WERI-Rb-1 (cell line): ENCODE measurements around the gene ZC3H18.

ENCODE experiments used
- DNase-seq: peaks from one replicate; pipeline ENCODE4 v3.0.0-alpha.2; 2020
- H3K27ac ChIP-seq: fragments of 250-450 bp; sonication (Bioruptor Pico); 2 replicates; pipeline ENCODE4 v1.5.1; 2020; ENCODE audit warnings: mild to moderate bottlenecking, moderate library complexity
- H3K27me3 ChIP-seq: fragments of 250-450 bp; sonication (Bioruptor Pico); 2 replicates; pipeline ENCODE4 v1.5.1; 2021; ENCODE audit warnings: mild to moderate bottlenecking, low read depth, moderate library complexity; ENCODE audit not compliant: insufficient read depth, severe bottlenecking
- H3K36me3 ChIP-seq: fragments of 250-450 bp; sonication (Bioruptor Pico); 2 replicates; pipeline ENCODE4 v1.5.1; 2020; ENCODE audit warnings: mild to moderate bottlenecking, moderate library complexity
- H3K4me3 ChIP-seq: 2 replicates; pipeline ENCODE4 v1.5.1; 2011; ENCODE audit warnings: low read depth, mild to moderate bottlenecking, control low read depth, low read length
- H3K9me3 ChIP-seq: fragments of 250-450 bp; sonication (Bioruptor Pico); 2 replicates; pipeline ENCODE4 v1.5.1; 2021; ENCODE audit warnings: mild to moderate bottlenecking, moderate library complexity; ENCODE audit not compliant: severe bottlenecking
- TF ChIP-seq, protein P1 (sequence below): IDR thresholded peaks from 2 replicates; pipeline ENCODE4 v1.5.1; 2011; ENCODE audit warnings: low read depth, mild to moderate bottlenecking, control low read depth, inconsistent platforms, low read length

ZC3H18 gene

DNA sequence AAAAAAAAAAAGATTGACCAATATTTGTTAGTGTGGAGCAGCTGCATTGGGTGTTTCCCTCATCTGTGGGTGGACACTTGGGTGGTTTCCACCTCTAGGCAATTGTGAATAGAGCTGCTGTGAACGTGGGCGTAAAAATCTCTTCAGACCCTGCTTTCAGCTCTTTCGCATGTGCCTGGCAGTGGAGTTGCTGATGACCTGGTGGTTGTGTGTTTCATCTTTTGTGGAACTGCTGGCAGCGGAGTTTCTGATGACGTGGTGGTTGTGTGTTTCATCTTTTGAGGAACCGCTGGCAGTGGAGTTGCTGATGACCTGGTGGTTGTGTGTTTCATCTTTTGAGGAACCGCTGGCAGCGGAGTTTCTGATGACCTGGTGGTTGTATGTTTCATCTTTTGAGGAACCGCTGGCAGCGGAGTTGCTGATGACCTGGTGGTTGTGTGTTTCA lies 21.4 kb downstream of the ZC3H18 start:
- TF ChIP-seq, protein P1, sequence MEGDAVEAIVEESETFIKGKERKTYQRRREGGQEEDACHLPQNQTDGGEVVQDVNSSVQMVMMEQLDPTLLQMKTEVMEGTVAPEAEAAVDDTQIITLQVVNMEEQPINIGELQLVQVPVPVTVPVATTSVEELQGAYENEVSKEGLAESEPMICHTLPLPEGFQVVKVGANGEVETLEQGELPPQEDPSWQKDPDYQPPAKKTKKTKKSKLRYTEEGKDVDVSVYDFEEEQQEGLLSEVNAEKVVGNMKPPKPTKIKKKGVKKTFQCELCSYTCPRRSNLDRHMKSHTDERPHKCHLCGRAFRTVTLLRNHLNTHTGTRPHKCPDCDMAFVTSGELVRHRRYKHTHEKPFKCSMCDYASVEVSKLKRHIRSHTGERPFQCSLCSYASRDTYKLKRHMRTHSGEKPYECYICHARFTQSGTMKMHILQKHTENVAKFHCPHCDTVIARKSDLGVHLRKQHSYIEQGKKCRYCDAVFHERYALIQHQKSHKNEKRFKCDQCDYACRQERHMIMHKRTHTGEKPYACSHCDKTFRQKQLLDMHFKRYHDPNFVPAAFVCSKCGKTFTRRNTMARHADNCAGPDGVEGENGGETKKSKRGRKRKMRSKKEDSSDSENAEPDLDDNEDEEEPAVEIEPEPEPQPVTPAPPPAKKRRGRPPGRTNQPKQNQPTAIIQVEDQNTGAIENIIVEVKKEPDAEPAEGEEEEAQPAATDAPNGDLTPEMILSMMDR = no peak
- Histone ChIP-seq H3K36me3 (no peaks in the 10 kb centered on the region), H3K27me3 (no peaks in the 10 kb centered on the region), H3K27ac (no peak overlapping the region), H3K9me3 (no peaks in the 10 kb centered on the region), H3K4me3 (no peak overlapping the region)
- DNase-seq = no peak

DNA sequence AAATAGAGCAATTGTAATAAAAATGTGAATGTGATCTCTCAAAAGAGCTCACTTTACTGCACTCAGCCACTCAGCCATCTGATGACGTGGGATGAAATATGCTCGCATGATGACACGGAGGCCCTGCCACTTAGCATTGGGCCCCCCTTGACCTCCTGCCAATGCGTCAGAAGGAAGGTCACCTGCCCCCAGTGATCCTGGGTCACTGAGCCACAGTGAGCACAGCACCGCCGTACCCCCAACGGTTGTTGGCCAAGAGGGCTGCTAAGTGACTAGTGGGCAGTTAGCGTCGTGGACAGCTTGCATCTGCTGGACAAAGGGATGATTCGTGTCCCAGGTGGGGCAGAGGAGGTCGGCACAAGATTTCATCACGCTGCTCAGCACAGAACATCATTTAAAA lies 22.9 kb downstream of the ZC3H18 start:
- H3K27me3 ChIP-seq = no peaks in the 10 kb centered on the region
- no peaks in the 10 kb centered on the region for H3K36me3 ChIP-seq
- H3K4me3 ChIP-seq = no peak overlapping the region
- no peak overlapping the region for H3K27ac ChIP-seq
- no peak for DNase-seq
- TF ChIP-seq, protein P1 = no peak
- no peaks in the 10 kb centered on the region for H3K9me3 ChIP-seq

DNA sequence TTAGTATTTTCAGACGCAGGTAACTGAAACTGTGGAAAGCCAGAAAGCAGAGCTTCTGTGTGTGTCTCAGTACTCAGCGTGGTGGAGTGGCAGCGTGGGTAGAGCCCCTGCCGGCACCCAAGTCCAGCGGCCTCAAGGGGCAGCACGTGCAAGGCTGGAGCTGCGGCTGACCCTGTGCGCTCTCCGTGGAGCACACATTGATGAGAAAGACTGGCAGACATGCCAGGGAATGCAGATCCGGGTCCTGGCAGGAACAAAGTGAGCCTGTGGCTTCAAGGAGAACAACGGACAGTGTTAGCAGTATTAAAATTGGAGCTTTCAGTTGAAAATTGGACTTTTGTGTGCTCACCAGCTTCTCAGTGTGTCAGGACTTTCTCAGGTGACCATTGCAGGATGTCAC lies 23.3 kb downstream of the ZC3H18 start:
- no peak for DNase-seq
- Histone ChIP-seq H3K4me3 (no peak overlapping the region), H3K9me3 (no peaks in the 10 kb centered on the region), H3K27me3 (no peaks in the 10 kb centered on the region), H3K27ac (no peak overlapping the region), H3K36me3 (no peaks in the 10 kb centered on the region)
- TF ChIP-seq, protein P1 = no peak

DNA sequence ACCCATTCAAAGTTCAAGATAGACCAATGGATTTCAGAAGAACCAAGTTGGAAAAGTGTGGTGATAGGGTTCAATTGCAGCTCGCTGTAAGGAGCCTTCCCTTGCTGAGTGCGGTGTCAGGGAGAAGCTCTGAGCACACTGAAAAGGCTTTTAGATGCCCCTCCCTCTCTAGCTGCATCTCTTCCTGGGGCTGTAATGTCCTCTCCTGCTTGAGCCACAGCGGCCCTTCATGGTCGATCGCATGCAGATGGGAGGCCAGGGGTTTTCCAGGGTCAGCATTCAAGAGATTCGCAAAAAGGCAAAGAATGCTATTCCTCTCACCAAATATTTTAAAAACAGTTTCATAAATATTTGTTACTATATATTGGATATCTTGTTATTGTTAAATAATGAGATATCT lies 23.7 kb downstream of the ZC3H18 start:
- TF ChIP-seq, protein P1 = no peak
- H3K27ac ChIP-seq = no peak overlapping the region
- DNase-seq = no peak
- H3K36me3 ChIP-seq = no peaks in the 10 kb centered on the region
- H3K9me3 ChIP-seq = no peaks in the 10 kb centered on the region
- H3K4me3 ChIP-seq = no peak overlapping the region
- H3K27me3 ChIP-seq = no peaks in the 10 kb centered on the region

DNA sequence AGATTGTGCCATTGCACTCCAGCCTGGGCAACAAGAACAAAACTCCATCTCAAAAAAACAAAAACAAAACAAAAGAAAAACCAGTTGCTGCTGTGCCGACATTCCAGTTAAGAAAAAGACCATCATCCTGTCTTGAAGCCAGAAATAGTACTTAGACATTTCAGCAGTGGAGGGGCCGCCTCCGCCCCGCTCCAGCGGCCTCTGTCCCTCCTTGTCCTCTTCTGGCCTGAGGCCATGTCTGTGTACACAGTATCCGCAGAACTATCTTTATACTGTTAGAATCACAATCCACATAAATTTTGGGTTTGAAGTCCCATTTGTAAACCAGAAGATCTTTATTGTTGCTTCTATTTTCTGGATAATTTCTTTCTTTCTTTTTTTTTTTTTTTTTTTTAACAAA lies 24.9 kb downstream of the ZC3H18 start:
- Histone ChIP-seq H3K4me3 (no peak overlapping the region), H3K9me3 (no peaks in the 10 kb centered on the region), H3K27me3 (no peaks in the 10 kb centered on the region), H3K36me3 (no peaks in the 10 kb centered on the region), H3K27ac (no peak overlapping the region)
- DNase-seq = no peak
- TF ChIP-seq, protein P1 = no peak

DNA sequence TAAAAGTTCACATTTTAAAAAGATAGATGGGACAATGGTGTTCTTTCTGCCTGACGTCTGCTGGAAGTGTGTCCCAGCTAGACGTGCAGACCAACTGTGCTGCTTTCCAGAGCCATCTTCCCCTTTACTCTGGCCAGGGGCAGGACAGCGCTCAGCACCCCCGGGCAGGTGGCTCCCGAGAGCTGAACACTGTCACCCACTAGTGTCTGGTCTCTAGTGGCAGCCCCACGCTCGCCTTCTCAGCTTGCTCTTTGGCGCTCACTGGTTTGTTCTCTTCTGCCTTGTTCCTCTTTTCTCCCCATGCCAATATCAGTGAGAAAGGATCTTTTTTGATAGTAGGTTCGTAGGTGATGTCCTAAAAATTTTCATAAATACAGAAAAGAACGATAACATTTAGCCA lies 25.7 kb downstream of the ZC3H18 start:
- no peak overlapping the region for H3K4me3 ChIP-seq
- TF ChIP-seq, protein P1 = no peak
- H3K9me3 ChIP-seq = no peaks in the 10 kb centered on the region
- DNase-seq = no peak
- H3K27me3 ChIP-seq = no peaks in the 10 kb centered on the region
- H3K27ac ChIP-seq = no peak overlapping the region
- no peaks in the 10 kb centered on the region for H3K36me3 ChIP-seq
